ENCODE data around the gene LDLRAP1. TPM values are rescaled to one million over a fixed set of nuclear protein-coding genes. Genes with fewer than 3 reads are reported as not detected.

Gene LDLRAP1
- total RNA-seq, 2 experiments from 2014 or later, result 14.3 to 17.4 TPM

- Mint-ChIP-seq H3K9me3 (no peaks in the 10 kb centered on the region), H3K27ac (peak overlapping the region; percentile 95), H3K4me3 (no peak overlapping the region), H3K27me3 (no peaks in the 10 kb centered on the region), H3K4me1 (peaks cover 78% of the 10 kb centered on the region), H3K36me3 (peaks cover 7% of the 10 kb centered on the region)
- DNase-seq, result no peak
Observed at GRCh38 chr1:25548601-25549000, 5.2 kb downstream of the LDLRAP1 start.

- DNase-seq, result peak; percentile 92
- H3K9me3 Mint-ChIP-seq, result no peaks in the 10 kb centered on the region
- H3K4me3 Mint-ChIP-seq, result peak overlapping the region; percentile 69
- peaks cover 85% of the 10 kb centered on the region for H3K4me1 Mint-ChIP-seq
- no peaks in the 10 kb centered on the region for H3K27me3 Mint-ChIP-seq
- peak overlapping the region; percentile 95 for H3K27ac Mint-ChIP-seq
- H3K36me3 Mint-ChIP-seq, result peaks cover 7% of the 10 kb centered on the region
Observed at GRCh38 chr1:25549273-25550154, 6.1 kb downstream of the LDLRAP1 start.

GRCh38 chr1:25550155-25550506, 6.7 kb downstream of the LDLRAP1 start:
- Mint-ChIP-seq H3K4me3 (peak overlapping the region; percentile 69), H3K9me3 (no peaks in the 10 kb centered on the region), H3K27me3 (no peaks in the 10 kb centered on the region), H3K27ac (peak overlapping the region; percentile 95), H3K4me1 (peaks cover 79% of the 10 kb centered on the region), H3K36me3 (peaks cover 7% of the 10 kb centered on the region)
- no peak for DNase-seq

GRCh38 chr1:25550683-25551310, 7.4 kb downstream of the LDLRAP1 start:
- H3K36me3 Mint-ChIP-seq, result peaks cover 10% of the 10 kb centered on the region
- H3K27me3 Mint-ChIP-seq, result no peaks in the 10 kb centered on the region
- peaks cover 78% of the 10 kb centered on the region for H3K4me1 Mint-ChIP-seq
- DNase-seq, result no peak
- H3K4me3 Mint-ChIP-seq, result peak overlapping the region; percentile 69
- H3K27ac Mint-ChIP-seq, result peak overlapping the region; percentile 95
- peaks cover 2% of the 10 kb centered on the region for H3K9me3 Mint-ChIP-seq

- no peak for DNase-seq
- Mint-ChIP-seq H3K9me3 (peaks cover 2% of the 10 kb centered on the region), H3K27ac (no peak overlapping the region), H3K4me3 (no peak overlapping the region), H3K36me3 (peaks cover 13% of the 10 kb centered on the region), H3K27me3 (no peaks in the 10 kb centered on the region), H3K4me1 (peaks cover 83% of the 10 kb centered on the region)
Observed at GRCh38 chr1:25553749-25554429, 10.5 kb downstream of the LDLRAP1 start.

- H3K4me3 Mint-ChIP-seq, result no peak overlapping the region
- peaks cover 14% of the 10 kb centered on the region for H3K36me3 Mint-ChIP-seq
- no peak for DNase-seq
- peaks cover 2% of the 10 kb centered on the region for H3K9me3 Mint-ChIP-seq
- peaks cover 83% of the 10 kb centered on the region for H3K4me1 Mint-ChIP-seq
- H3K27me3 Mint-ChIP-seq, result no peaks in the 10 kb centered on the region
- H3K27ac Mint-ChIP-seq, result no peak overlapping the region
Observed at GRCh38 chr1:25554430-25554780, 11.0 kb downstream of the LDLRAP1 start.

GRCh38 chr1:25554886-25555752, 11.7 kb downstream of the LDLRAP1 start:
- no peaks in the 10 kb centered on the region for H3K27me3 Mint-ChIP-seq
- peaks cover 86% of the 10 kb centered on the region for H3K4me1 Mint-ChIP-seq
- H3K36me3 Mint-ChIP-seq, result peaks cover 15% of the 10 kb centered on the region

GRCh38 chr1:25555753-25556092, 12.3 kb downstream of the LDLRAP1 start:
- H3K4me3 Mint-ChIP-seq, result no peak overlapping the region
- H3K36me3 Mint-ChIP-seq, result peaks cover 9% of the 10 kb centered on the region
- peak overlapping the region; percentile 57 for H3K27ac Mint-ChIP-seq
- peaks cover 2% of the 10 kb centered on the region for H3K9me3 Mint-ChIP-seq
- no peak for DNase-seq
- H3K4me1 Mint-ChIP-seq, result peaks cover 85% of the 10 kb centered on the region
- no peaks in the 10 kb centered on the region for H3K27me3 Mint-ChIP-seq

More at GRCh38 chr1:25554886-25555752, 11.7 kb downstream of the LDLRAP1 start:
- DNase-seq, result no peak
- Mint-ChIP-seq H3K9me3 (peaks cover 2% of the 10 kb centered on the region), H3K4me3 (no peak overlapping the region), H3K27ac (peak overlapping the region; percentile 57)

GRCh38 chr1:25556132-25556670, 12.8 kb downstream of the LDLRAP1 start:
- peaks cover 2% of the 10 kb centered on the region for H3K9me3 Mint-ChIP-seq
- H3K27me3 Mint-ChIP-seq, result no peaks in the 10 kb centered on the region
- no peak for DNase-seq
- H3K4me3 Mint-ChIP-seq, result no peak overlapping the region
- H3K36me3 Mint-ChIP-seq, result peaks cover 8% of the 10 kb centered on the region
- H3K4me1 Mint-ChIP-seq, result peaks cover 85% of the 10 kb centered on the region
- H3K27ac Mint-ChIP-seq, result peak overlapping the region; percentile 61

- H3K4me3 Mint-ChIP-seq, result no peak overlapping the region
- DNase-seq, result peak; percentile 35
- H3K4me1 Mint-ChIP-seq, result peaks cover 85% of the 10 kb centered on the region
- H3K27ac Mint-ChIP-seq, result peak overlapping the region; percentile 61
- no peaks in the 10 kb centered on the region for H3K27me3 Mint-ChIP-seq
- peaks cover 11% of the 10 kb centered on the region for H3K36me3 Mint-ChIP-seq
- peaks cover 2% of the 10 kb centered on the region for H3K9me3 Mint-ChIP-seq
Observed at GRCh38 chr1:25556791-25557476, 13.5 kb downstream of the LDLRAP1 start.

GRCh38 chr1:25557543-25557942, 14.1 kb downstream of the LDLRAP1 start:
- Mint-ChIP-seq H3K27me3 (no peaks in the 10 kb centered on the region), H3K4me1 (peaks cover 84% of the 10 kb centered on the region), H3K36me3 (peaks cover 11% of the 10 kb centered on the region), H3K27ac (no peak overlapping the region), H3K4me3 (no peak overlapping the region), H3K9me3 (peaks cover 2% of the 10 kb centered on the region)
- no peak for DNase-seq

GRCh38 chr1:25559031-25559430, 15.6 kb downstream of the LDLRAP1 start:
- Mint-ChIP-seq H3K4me3 (no peak overlapping the region), H3K36me3 (peaks cover 14% of the 10 kb centered on the region), H3K9me3 (peaks cover 2% of the 10 kb centered on the region), H3K27ac (peak overlapping the region; percentile 30), H3K4me1 (peaks cover 80% of the 10 kb centered on the region), H3K27me3 (no peaks in the 10 kb centered on the region)
- no peak for DNase-seq

- peaks cover 86% of the 10 kb centered on the region for H3K4me1 Mint-ChIP-seq
- H3K27me3 Mint-ChIP-seq, result no peaks in the 10 kb centered on the region
- H3K4me3 Mint-ChIP-seq, result no peak overlapping the region
- peaks cover 16% of the 10 kb centered on the region for H3K36me3 Mint-ChIP-seq
- no peak for DNase-seq
- H3K27ac Mint-ChIP-seq, result peak overlapping the region; percentile 83
- H3K9me3 Mint-ChIP-seq, result peaks cover 2% of the 10 kb centered on the region
Observed at GRCh38 chr1:25560001-25560400, 16.6 kb downstream of the LDLRAP1 start.

- H3K4me3 Mint-ChIP-seq, result no peak overlapping the region
- no peaks in the 10 kb centered on the region for H3K9me3 Mint-ChIP-seq
- H3K27me3 Mint-ChIP-seq, result no peaks in the 10 kb centered on the region
- no peak for DNase-seq
- H3K36me3 Mint-ChIP-seq, result peaks cover 13% of the 10 kb centered on the region
- H3K27ac Mint-ChIP-seq, result peak overlapping the region; percentile 36
- H3K4me1 Mint-ChIP-seq, result peaks cover 89% of the 10 kb centered on the region
Observed at GRCh38 chr1:25560788-25561187, 17.4 kb downstream of the LDLRAP1 start.

Data from activated naive CD8-positive, alpha-beta T cell treated with anti-CD3 and anti-CD28 coated beads for 36 hours (primary cell).